K562 (cell line): Measurements from ENCODE around the gene SYVN1. TPM values are rescaled to one million over a fixed set of nuclear protein-coding genes. Genes with fewer than 3 reads are reported as not detected.

Experiments used
- ADNP ChIP-seq: fragments of 200-800 bp; sonication (Bioruptor generic); IDR thresholded peaks from 2 replicates; pipeline ENCODE4 v1.6.1; 2016; ENCODE audit warnings: missing genetic modification characterization, missing compliant biosample characterization
- ARID1B ChIP-seq: fragments of 450-650 bp; IDR thresholded peaks from 2 replicates; pipeline ENCODE4 v1.6.1; 2016; ENCODE audit warnings: antibody characterized with exemption, mild to moderate bottlenecking, inconsistent platforms
- CBFA2T3 ChIP-seq: fragments of 450-650 bp; IDR thresholded peaks from 2 replicates; pipeline ENCODE4 v1.6.1; 2017
- CCNT2 ChIP-seq: IDR thresholded peaks from 2 replicates; pipeline ENCODE4 v1.6.1; 2011; ENCODE audit warnings: borderline replicate concordance, low read depth, mild to moderate bottlenecking, moderate library complexity, mixed read lengths, low read length; ENCODE audit not compliant: insufficient read length; ENCODE audit errors: extremely low read depth
- ELF1 ChIP-seq: fragments of 200-800 bp; sonication (Bioruptor generic); IDR thresholded peaks from 2 replicates; pipeline ENCODE4 v1.6.1; 2016; ENCODE audit warnings: missing genetic modification characterization, missing compliant biosample characterization
- GTF2F1 ChIP-seq: IDR thresholded peaks from 2 replicates; pipeline ENCODE4 v1.6.1; 2011; ENCODE audit warnings: low read depth, low read length, improper control_type of control experiment
- HDGF ChIP-seq: fragments of 450-650 bp; IDR thresholded peaks from 2 replicates; pipeline ENCODE4 v1.6.1; 2016
- HNRNPK ChIP-seq: fragments of 200-400 bp; formaldehyde crosslinking; IDR thresholded peaks from one replicate; pipeline ENCODE4 v1.6.1; 2018; ENCODE audit warnings: mild to moderate bottlenecking, low read depth, low read length; ENCODE audit not compliant: poor library complexity, severe bottlenecking
- JUND ChIP-seq, 2 experiments: IDR thresholded peaks; 2 replicates in 1 of 2; 3 replicates in 1 of 2; pipeline ENCODE4 v1.6.1; 2011; ENCODE audit warnings: borderline replicate concordance in 2 of 2, low read depth in 2 of 2, low read length in 2 of 2, improper control_type of control experiment in 1 of 2, missing biosample characterization in 1 of 2, missing genetic modification characterization in 1 of 2, missing genetic modification reagents in 1 of 2
- MXI1 ChIP-seq: IDR thresholded peaks from 2 replicates; pipeline ENCODE4 v1.6.1; 2011; ENCODE audit warnings: low read depth, mild to moderate bottlenecking, improper control_type of control experiment, low read length
- MYBL2 ChIP-seq, 2 experiments: fragments of 450-650 bp in 1 of 2; sonication (generic) in 1 of 2; formaldehyde crosslinking in 1 of 2; IDR thresholded peaks; 2 replicates each; pipeline versions ENCODE4 v1.6.1 to v1.8.1; 2017 to 2022; ENCODE audit warnings: borderline replicate concordance in 1 of 2, inconsistent platforms in 1 of 2, low read depth in 1 of 2, mild to moderate bottlenecking in 1 of 2, missing genetic modification reagents in 1 of 2, moderate library complexity in 1 of 2
- NR2F6 ChIP-seq: fragments of 450-650 bp; formaldehyde crosslinking; IDR thresholded peaks from 2 replicates; pipeline ENCODE4 v1.4.0; 2020; ENCODE audit warnings: mild to moderate bottlenecking
- POLR2AphosphoS2 ChIP-seq: IDR thresholded peaks from 2 replicates; pipeline ENCODE4 v1.6.1; 2012; ENCODE audit warnings: low read length, improper control_type of control experiment
- TAL1 ChIP-seq: fragments of 450-650 bp; IDR thresholded peaks from 2 replicates; pipeline ENCODE4 v1.6.1; 2016; ENCODE audit warnings: mild to moderate bottlenecking
- ZNF316 ChIP-seq: fragments of 450-650 bp; IDR thresholded peaks from 2 replicates; pipeline ENCODE4 v1.6.1; 2016
- ZNF699 ChIP-seq: fragments of 250-450 bp; sonication (Bioruptor Pico); IDR thresholded peaks from 2 replicates; pipeline ENCODE4 v1.8.0; 2021; ENCODE audit warnings: mild to moderate bottlenecking, moderate library complexity; ENCODE audit not compliant: insufficient replicate concordance
- ZZZ3 ChIP-seq: fragments of 450-650 bp; IDR thresholded peaks from 2 replicates; pipeline ENCODE4 v1.6.1; 2016; ENCODE audit warnings: antibody characterized with exemption, mild to moderate bottlenecking, moderate library complexity
- polyA plus RNA-seq, 8 experiments: library from polyadenylated mRNA; depleted of rRNA in 4 of 8; stranded (reverse) in 5 of 8; unstranded in 3 of 8; fragments of >200 nt; fragmentation: Nextera tagmentation in 2 of 8; fragmentation: Illumina TruSeq in 1 of 8; extraction: Ambion mirVana in 2 of 8; extraction: Trizol in 1 of 8; gene quantifications; 2 replicates each; pipeline versions ENCODE4 v1.2.1 to v1.2.3, GENCODE V29; 2011 to 2014; ENCODE audit warnings: inconsistent platforms in 1 of 8, missing spikeins in 1 of 8
- total RNA-seq, 7 experiments: library from RNA; depleted of rRNA in 6 of 7; stranded (reverse); fragments of >200 nt in 6 of 7; fragmentation: Illumina TruSeq in 2 of 7; extraction: Trizol in 2 of 7; gene quantifications; 2 replicates each; pipeline versions ENCODE4 v1.2.1 to v1.2.3, GENCODE V29; 2011 to 2021; ENCODE audit warnings: low replicate concordance in 1 of 7
- TF ChIP-seq, protein P1 (sequence below): fragments of 250-450 bp; sonication (Bioruptor Pico); IDR thresholded peaks from 2 replicates; pipeline ENCODE4 v1.5.0; 2020; ENCODE audit warnings: mild to moderate bottlenecking
- TF ChIP-seq, protein P2 (sequence below): fragments of 250-450 bp; sonication (Bioruptor Pico); IDR thresholded peaks from 2 replicates; pipeline ENCODE4 v1.4.0; 2020; ENCODE audit warnings: mild to moderate bottlenecking, moderate library complexity
- TF ChIP-seq, protein P3 (sequence below): fragments of 450-650 bp; IDR thresholded peaks from one replicate; pipeline ENCODE4 v1.6.1; 2018; ENCODE audit warnings: mild to moderate bottlenecking, moderate library complexity; ENCODE audit not compliant: partially characterized antibody
- TF ChIP-seq, protein P4 (sequence below): sonication (generic); formaldehyde crosslinking; IDR thresholded peaks from 2 replicates; pipeline ENCODE4 v1.9.0; 2022; ENCODE audit warnings: mild to moderate bottlenecking, missing genetic modification reagents

SYVN1 gene
- total and polyA plus RNA-seq, 9 of the 15 experiments (the other 6 are each of a cell fraction or from before 2014, with no cell fraction given) = 0.41 to 47.4 (median 9.9) TPM

DNA sequence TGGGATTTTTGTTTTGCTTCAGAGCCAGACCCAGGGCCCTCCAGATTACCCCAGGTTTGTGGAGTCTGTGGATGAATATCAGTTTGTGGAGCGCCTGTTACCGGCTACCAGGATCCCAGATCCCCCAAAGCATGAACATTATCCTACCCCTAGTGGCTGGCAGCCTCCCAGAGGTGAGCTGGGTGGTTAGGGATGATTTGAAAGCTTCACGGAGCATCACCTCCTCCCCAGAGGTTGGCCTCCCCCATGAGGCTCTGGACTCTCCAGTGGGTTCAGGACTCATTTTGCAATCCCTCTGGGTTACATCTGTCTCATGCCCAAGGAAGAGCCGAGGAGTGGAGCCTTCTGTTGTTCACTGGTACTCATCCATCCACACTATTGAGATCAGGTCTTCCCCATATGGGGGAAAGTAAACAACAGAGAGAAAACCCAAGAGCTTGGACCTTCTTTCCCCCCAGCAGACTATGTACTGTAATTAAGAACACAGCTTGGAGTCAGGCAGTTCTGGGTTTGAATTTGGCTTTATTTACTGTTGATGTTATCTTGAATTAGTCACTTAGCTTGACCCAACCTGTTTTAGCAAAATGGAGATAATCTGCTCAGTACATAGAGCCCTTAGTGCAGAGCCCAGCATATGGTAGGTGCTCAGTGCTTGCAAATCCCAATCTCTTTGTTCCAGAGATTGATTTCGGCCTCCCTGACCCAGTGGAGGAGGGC, 9.7 kb downstream of the SYVN1 start (continued):
- TF ChIP-seq ADNP = no peak
- TF ChIP-seq ZNF699 (CRISPR knock-in tag) = no peak
- TF ChIP-seq ZZZ3 = no peak
- TF ChIP-seq ZNF316 = no peak
- TF ChIP-seq, protein P1, sequence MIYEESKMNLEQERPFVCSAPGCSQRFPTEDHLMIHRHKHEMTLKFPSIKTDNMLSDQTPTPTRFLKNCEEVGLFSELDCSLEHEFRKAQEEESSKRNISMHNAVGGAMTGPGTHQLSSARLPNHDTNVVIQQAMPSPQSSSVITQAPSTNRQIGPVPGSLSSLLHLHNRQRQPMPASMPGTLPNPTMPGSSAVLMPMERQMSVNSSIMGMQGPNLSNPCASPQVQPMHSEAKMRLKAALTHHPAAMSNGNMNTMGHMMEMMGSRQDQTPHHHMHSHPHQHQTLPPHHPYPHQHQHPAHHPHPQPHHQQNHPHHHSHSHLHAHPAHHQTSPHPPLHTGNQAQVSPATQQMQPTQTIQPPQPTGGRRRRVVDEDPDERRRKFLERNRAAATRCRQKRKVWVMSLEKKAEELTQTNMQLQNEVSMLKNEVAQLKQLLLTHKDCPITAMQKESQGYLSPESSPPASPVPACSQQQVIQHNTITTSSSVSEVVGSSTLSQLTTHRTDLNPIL (CRISPR knock-in tag) = no peak
- TF ChIP-seq GTF2F1 = no peak
- TF ChIP-seq HNRNPK = no peak
- no peak for TF ChIP-seq JUND (IDR thresholded peaks at IDR 0.05; ENCODE audit: borderline replicate concordance, low read depth, low read length)
- peak; percentile 24; the same call in 1 of the 3 replicates for TF ChIP-seq JUND (tag; IDR thresholded peaks at IDR 0.05; ENCODE audit: borderline replicate concordance, low read depth, low read length)
- TF ChIP-seq POLR2AphosphoS2 = no peak
- TF ChIP-seq NR2F6 (CRISPR knock-in tag) = no peak
- TF ChIP-seq MYBL2 (IDR thresholded peaks at IDR 0.05; ENCODE audit: low read depth) = no peak
- TF ChIP-seq MYBL2 (CRISPR knock-in tag; IDR thresholded peaks at IDR 0.05; ENCODE audit: borderline replicate concordance) = no peak
- no peak for TF ChIP-seq MXI1
- TF ChIP-seq TAL1 = peak; percentile 30; the same call in 1 of the 2 replicates
- peak; percentile 72 for TF ChIP-seq CBFA2T3
- TF ChIP-seq, protein P2, sequence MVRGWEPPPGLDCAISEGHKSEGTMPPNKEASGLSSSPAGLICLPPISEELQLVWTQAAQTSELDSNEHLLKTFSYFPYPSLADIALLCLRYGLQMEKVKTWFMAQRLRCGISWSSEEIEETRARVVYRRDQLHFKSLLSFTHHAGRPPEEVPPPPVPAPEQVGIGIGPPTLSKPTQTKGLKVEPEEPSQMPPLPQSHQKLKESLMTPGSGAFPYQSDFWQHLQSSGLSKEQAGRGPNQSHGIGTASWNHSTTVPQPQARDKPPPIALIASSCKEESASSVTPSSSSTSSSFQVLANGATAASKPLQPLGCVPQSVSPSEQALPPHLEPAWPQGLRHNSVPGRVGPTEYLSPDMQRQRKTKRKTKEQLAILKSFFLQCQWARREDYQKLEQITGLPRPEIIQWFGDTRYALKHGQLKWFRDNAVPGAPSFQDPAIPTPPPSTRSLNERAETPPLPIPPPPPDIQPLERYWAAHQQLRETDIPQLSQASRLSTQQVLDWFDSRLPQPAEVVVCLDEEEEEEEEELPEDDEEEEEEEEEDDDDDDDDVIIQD (CRISPR knock-in tag) = no peak
- no peak for TF ChIP-seq CCNT2
- TF ChIP-seq, protein P3, sequence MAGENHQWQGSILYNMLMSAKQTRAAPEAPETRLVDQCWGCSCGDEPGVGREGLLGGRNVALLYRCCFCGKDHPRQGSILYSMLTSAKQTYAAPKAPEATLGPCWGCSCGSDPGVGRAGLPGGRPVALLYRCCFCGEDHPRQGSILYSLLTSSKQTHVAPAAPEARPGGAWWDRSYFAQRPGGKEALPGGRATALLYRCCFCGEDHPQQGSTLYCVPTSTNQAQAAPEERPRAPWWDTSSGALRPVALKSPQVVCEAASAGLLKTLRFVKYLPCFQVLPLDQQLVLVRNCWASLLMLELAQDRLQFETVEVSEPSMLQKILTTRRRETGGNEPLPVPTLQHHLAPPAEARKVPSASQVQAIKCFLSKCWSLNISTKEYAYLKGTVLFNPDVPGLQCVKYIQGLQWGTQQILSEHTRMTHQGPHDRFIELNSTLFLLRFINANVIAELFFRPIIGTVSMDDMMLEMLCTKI = no peak
- TF ChIP-seq, protein P4, sequence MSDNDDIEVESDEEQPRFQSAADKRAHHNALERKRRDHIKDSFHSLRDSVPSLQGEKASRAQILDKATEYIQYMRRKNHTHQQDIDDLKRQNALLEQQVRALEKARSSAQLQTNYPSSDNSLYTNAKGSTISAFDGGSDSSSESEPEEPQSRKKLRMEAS (CRISPR knock-in tag) = peak; percentile 26; the same call in 1 of the 2 replicates
- TF ChIP-seq ARID1B = peak; percentile 48
- no peak for TF ChIP-seq ELF1
- TF ChIP-seq HDGF = no peak
